ENCODE results near the gene CD200R1L.

Gene CD200R1L, protein sequence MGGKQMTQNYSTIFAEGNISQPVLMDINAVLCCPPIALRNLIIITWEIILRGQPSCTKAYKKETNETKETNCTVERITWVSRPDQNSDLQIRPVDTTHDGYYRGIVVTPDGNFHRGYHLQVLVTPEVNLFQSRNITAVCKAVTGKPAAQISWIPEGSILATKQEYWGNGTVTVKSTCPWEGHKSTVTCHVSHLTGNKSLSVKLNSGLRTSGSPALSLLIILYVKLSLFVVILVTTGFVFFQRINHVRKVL

GRCh38 chr3:112846764-112847163 lies at the start of gene CD200R1L:
TSS of gene CD200R1L (minus strand) at chr3:112846864. CDS start at chr3:112829367, 17,497 bp downstream.
- TF ChIP-seq CTCF (IDR thresholded peaks at IDR 0.05; ENCODE audit: borderline replicate concordance, control extremely low read depth, extremely low read depth, insufficient read depth, missing control alignments), result no peak
- DNase-seq (ENCODE audit: low spot score), result no peak
- in situ Hi-C loops (cut with MboI; ENCODE audit: low sequenced_read_pairs, unreplicated experiment), result no loop called here

DNA sequence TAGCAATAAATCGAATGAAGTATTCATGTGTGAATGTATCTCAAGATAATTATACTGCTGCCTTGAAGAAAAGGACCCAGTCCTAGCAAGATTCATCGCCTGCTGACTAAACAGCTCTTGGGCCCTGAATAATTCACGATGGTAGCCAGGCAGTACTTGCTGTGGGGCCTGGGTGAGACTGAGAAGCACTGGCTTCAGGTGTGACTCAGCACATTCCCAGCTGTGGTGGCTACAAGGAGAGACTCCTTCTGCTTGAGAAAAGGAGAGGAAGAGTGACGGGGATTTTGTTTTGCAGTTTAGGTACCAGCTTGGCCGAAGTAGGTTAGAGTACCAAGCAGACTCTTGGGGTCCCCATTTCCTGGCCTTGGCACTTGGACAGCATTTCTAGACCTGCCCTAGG lies 47.6 kb upstream of the CD200R1L start:
- in situ Hi-C loops (cut with MboI; ENCODE audit: low sequenced_read_pairs, unreplicated experiment), result no loop called here
- no peak for DNase-seq (ENCODE audit: low spot score)
- TF ChIP-seq CTCF (IDR thresholded peaks at IDR 0.05; ENCODE audit: borderline replicate concordance, control extremely low read depth, extremely low read depth, insufficient read depth, missing control alignments), result no peak

DNA sequence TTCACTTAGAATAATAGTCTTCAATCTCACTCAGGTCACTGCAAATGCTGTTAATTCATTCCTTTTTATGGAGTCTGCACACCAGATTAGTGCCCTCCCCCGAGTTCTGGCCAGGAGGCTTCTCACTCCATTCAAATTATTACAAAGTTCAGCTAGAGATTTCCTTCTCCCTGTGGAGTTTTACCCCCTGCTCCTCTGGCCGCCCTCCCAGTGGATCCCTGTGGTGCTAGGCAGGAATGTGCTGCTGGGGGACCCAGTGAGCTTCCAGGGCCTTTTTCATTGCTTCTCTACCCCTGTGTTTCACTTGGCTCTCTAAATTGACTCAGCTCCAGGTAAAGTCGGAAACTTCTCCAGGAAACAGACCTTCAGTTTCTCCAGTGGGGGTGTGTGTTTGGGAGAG lies 42.7 kb upstream of the CD200R1L start:
- DNase-seq (ENCODE audit: low spot score), result no peak
- no peak for TF ChIP-seq CTCF (IDR thresholded peaks at IDR 0.05; ENCODE audit: borderline replicate concordance, control extremely low read depth, extremely low read depth, insufficient read depth, missing control alignments)
- in situ Hi-C loops (cut with MboI; ENCODE audit: low sequenced_read_pairs, unreplicated experiment), result no loop called here

DNA sequence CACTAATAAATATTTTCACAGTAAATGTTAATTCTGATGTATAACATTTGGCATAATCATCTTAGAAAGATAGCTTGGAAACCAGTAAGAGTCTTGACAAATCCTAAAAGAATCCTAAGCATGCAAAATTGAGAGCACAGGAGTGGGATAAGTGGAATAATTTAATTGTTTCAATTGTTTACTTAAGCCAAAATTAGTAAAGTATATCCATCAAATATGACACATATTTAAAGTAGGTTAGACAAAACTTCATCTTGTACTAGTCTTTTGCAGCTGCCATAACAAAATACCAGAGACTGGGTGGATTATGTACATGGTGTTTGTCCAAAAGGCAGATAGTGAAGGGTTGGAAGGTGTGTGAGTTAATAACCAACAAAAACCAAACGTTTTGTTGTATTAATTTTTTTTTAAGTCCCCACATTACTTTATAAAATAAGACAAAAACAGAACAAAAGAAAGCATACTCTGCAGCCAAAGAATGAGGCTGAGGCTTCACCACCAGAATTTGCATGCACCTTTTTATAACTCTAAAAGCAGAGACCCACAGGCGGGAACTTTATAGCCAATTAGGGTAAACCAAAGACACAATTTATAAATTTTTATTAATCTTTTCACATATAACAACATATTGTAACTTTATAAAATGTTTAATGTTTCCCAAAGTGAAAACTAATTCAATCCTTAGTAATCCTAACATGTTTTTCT lies 41.9 kb upstream of the CD200R1L start:
- DNase-seq (ENCODE audit: low spot score), result no peak
- in situ Hi-C loops (cut with MboI; ENCODE audit: low sequenced_read_pairs, unreplicated experiment), result no loop called here
- no peak for TF ChIP-seq CTCF (IDR thresholded peaks at IDR 0.05; ENCODE audit: borderline replicate concordance, control extremely low read depth, extremely low read depth, insufficient read depth, missing control alignments)

GRCh38 chr3:112884678-112885290 lies 38.1 kb upstream of the CD200R1L start:
- in situ Hi-C loops (cut with MboI; ENCODE audit: low sequenced_read_pairs, unreplicated experiment), result no loop called here
- DNase-seq (ENCODE audit: low spot score), result peak; percentile 26
- TF ChIP-seq CTCF (IDR thresholded peaks at IDR 0.05; ENCODE audit: borderline replicate concordance, control extremely low read depth, extremely low read depth, insufficient read depth, missing control alignments), result no peak

GRCh38 chr3:112881891-112882290 lies 35.2 kb upstream of the CD200R1L start:
- DNase-seq (ENCODE audit: low spot score), result no peak
- no peak for TF ChIP-seq CTCF (IDR thresholded peaks at IDR 0.05; ENCODE audit: borderline replicate concordance, control extremely low read depth, extremely low read depth, insufficient read depth, missing control alignments)
- in situ Hi-C loops (cut with MboI; ENCODE audit: low sequenced_read_pairs, unreplicated experiment), result no loop called here

Data from GM13976 (cell line).